ENCODE measurements around the gene TOPAZ1. TPM values are rescaled to one million over a fixed set of nuclear protein-coding genes. Genes with fewer than 3 reads are reported as not detected.

TOPAZ1 gene
- total and polyA plus RNA-seq, 2 of the 8 experiments (the other 6 are each of a cell fraction or from before 2014, with no cell fraction given) = not detected

- H2AFZ ChIP-seq (ENCODE audit: low read length) = no peak overlapping the region
- FAIRE-seq (no peak), DNase-seq (ENCODE audit: low read depth in 1 of 2, low spot score in 2 of 2) (no peak)
Measured at GRCh38 chr3:44343421-44343820, 101.7 kb downstream of the TOPAZ1 start.

More at GRCh38 chr3:44343421-44343820, 101.7 kb downstream of the TOPAZ1 start:
- Histone ChIP-seq H3K23ac (ENCODE audit: insufficient read length) (no peak overlapping the region), H3K36me3 (ENCODE audit: control insufficient read depth in 2 of 4, insufficient read depth in 4 of 4, low read length in 3 of 4) (peaks cover 0 to 3% (median 0%) of the 10 kb centered on the region in 4 experiments; a peak in 1 of 8 replicates), H3K14ac (ENCODE audit: insufficient read length) (no peak overlapping the region), H4K8ac (ENCODE audit: extremely low read depth, insufficient read depth, low read length) (no peak overlapping the region), H2AK5ac (ENCODE audit: low read depth, low read length) (no peak overlapping the region), H3K9ac (replicated peaks in 1 of 4; ENCODE audit: extremely low read depth in 1 of 4, low read depth in 3 of 4, low read length in 3 of 4) (no peak overlapping the region), H4K91ac (replicated peaks; ENCODE audit: insufficient read length, low read length) (no peak overlapping the region), H3K18ac (ENCODE audit: extremely low read depth, low read length) (no peak overlapping the region), H3K4me1 (replicated peaks in 1 of 4; ENCODE audit: control insufficient read depth in 3 of 4, insufficient read depth in 4 of 4, low read length in 3 of 4) (0 out of 7 replicates have a peak, but pooled peaks cover 0 to 2% (median 0%) of the 10 kb centered on the region in 4 experiments), H3K27ac (ENCODE audit: low read depth, low read length) (no peak overlapping the region), H2BK20ac (ENCODE audit: low read length) (no peak overlapping the region), H4K5ac (ENCODE audit: insufficient read length, low read depth, low read length) (no peak overlapping the region), H3K27me3 (replicated peaks in 1 of 4; ENCODE audit: control insufficient read depth in 3 of 4, extremely low read depth in 1 of 4, insufficient read depth in 3 of 4, low read length in 3 of 4) (no peaks in the 10 kb centered on the region), H3K79me2 (ENCODE audit: control insufficient read depth in 1 of 2, insufficient read depth in 2 of 2, low read length in 2 of 2) (peaks cover 0 to 28% of the 10 kb centered on the region in 2 experiments; a peak in 3 of 4 replicates), H2BK120ac (replicated peaks; ENCODE audit: low read depth, low read length) (no peak overlapping the region), H3K4me2 (ENCODE audit: insufficient read depth in 1 of 2, low read depth in 2 of 2, low read length in 2 of 2) (no peak overlapping the region), H3K4ac (replicated peaks; ENCODE audit: insufficient read length, low read depth, low read length) (no peak overlapping the region), H3K4me3 (ENCODE audit: extremely low read depth in 1 of 4, insufficient read depth in 2 of 4, low read depth in 3 of 4, low read length in 4 of 4) (no peak overlapping the region), H3K79me1 (ENCODE audit: low read depth, low read length) (no peaks in the 10 kb centered on the region), H2BK15ac (ENCODE audit: low read length) (no peak overlapping the region), H3K56ac (replicated peaks; ENCODE audit: insufficient read length, low read depth, low read length) (no peak overlapping the region), H3K9me3 (ENCODE audit: insufficient read depth in 2 of 2, low read depth in 1 of 2, low read length in 1 of 2) (no peaks in the 10 kb centered on the region), H3K23me2 (ENCODE audit: low read depth, low read length) (no peaks in the 10 kb centered on the region), H2BK12ac (ENCODE audit: low read depth, low read length) (no peak overlapping the region), H4K20me1 (replicated peaks in 1 of 2; ENCODE audit: control insufficient read depth in 1 of 2, insufficient read depth in 2 of 2, low read length in 2 of 2) (no peaks in the 10 kb centered on the region), H2BK5ac (ENCODE audit: low read depth, low read length) (no peak overlapping the region)
- ChIA-PET POLR2A (ENCODE audit: partially characterized antibody) (interaction anchor here (0.6 kb wide), 1 partner anchor 279 kb away, joined by 3 read pairs; no protein-coding TSS in a partner anchor), CTCF (ENCODE audit: partially characterized antibody) (interaction anchor here (1.5 kb wide), 1 partner anchor 14 kb away, joined by 4 read pairs; no protein-coding TSS in a partner anchor)
- TF ChIP-seq JUND (IDR thresholded peaks at IDR 0.05; ENCODE audit: low read length) (no peak), NRF1 (IDR thresholded peaks at IDR 0.05; ENCODE audit: low read depth, low read length) (no peak), KDM5A (IDR thresholded peaks at IDR 0.05; ENCODE audit: low read length) (no peak), ATF3 (IDR thresholded peaks at IDR 0.05; ENCODE audit: insufficient read depth, low read depth, low read length) (no peak), GTF2F1 (IDR thresholded peaks at IDR 0.05; ENCODE audit: borderline replicate concordance, low read depth, low read length) (no peak), KDM4A (IDR thresholded peaks at IDR 0.05; ENCODE audit: low read depth, low read length, severe bottlenecking) (no peak), POLR2AphosphoS5 (IDR thresholded peaks at IDR 0.05; ENCODE audit: low read depth, low read length) (no peak), SIRT6 (IDR thresholded peaks at IDR 0.05; ENCODE audit: low read length) (no peak), RFX5 (IDR thresholded peaks at IDR 0.05; ENCODE audit: borderline replicate concordance, low read depth, low read length) (no peak), USF2 (IDR thresholded peaks at IDR 0.05; ENCODE audit: low read length) (no peak), POU5F1 (IDR thresholded peaks at IDR 0.05; ENCODE audit: low read depth, low read length) (no peak)

Measured in H1 (cell line).